ENCODE results near the gene OR9I1. TPM values are rescaled to one million over a fixed set of nuclear protein-coding genes. Genes with fewer than 3 reads are reported as not detected.

The OR9I1 gene
- total RNA-seq, 1 experiment from 2014 or later: not detected

- peaks cover 6% of the 10 kb centered on the region; the same call in 1 of the 2 replicates for H3K4me1 Mint-ChIP-seq
- H3K9me3 Mint-ChIP-seq: peaks cover 23% of the 10 kb centered on the region
- ChIA-PET CTCF (interaction anchor here (1.4 kb wide), 1 partner anchor 16 kb away, joined by 4 read pairs; no protein-coding TSS in a partner anchor), POLR2A (no interaction called here)
- no peak overlapping the region for H3K4me3 Mint-ChIP-seq
- H3K27me3 Mint-ChIP-seq (ENCODE audit: low read depth): no peaks in the 10 kb centered on the region; the same call in 1 of the 2 replicates
- ATAC-seq (no peak), DNase-seq (ENCODE audit: low spot score) (no peak)
- H3K36me3 Mint-ChIP-seq: no peaks in the 10 kb centered on the region
- TF ChIP-seq FOXP1 (CRISPR knock-in tag; IDR thresholded peaks at IDR 0.05; ENCODE audit: borderline replicate concordance) (no peak), USF2 (CRISPR knock-in tag; IDR thresholded peaks at IDR 0.05) (no peak), NR2C2 (CRISPR knock-in tag; IDR thresholded peaks at IDR 0.05) (no peak), ATF1 (CRISPR knock-in tag; IDR thresholded peaks at IDR 0.05) (no peak), TP53 (CRISPR knock-in tag; IDR thresholded peaks at IDR 0.05) (no peak), CREM (CRISPR knock-in tag; IDR thresholded peaks at IDR 0.05) (no peak), PRRX2 (CRISPR knock-in tag; IDR thresholded peaks at IDR 0.05) (no peak), GTF2I (CRISPR knock-in tag; conservative IDR thresholded peaks at IDR 0.05) (no peak), MXD4 (CRISPR knock-in tag; IDR thresholded peaks at IDR 0.05; ENCODE audit: borderline replicate concordance) (no peak)
- no peak overlapping the region for H3K27ac Mint-ChIP-seq
Observed at GRCh38 chr11:58075781-58076180, 49.5 kb downstream of the OR9I1 start.

DNA sequence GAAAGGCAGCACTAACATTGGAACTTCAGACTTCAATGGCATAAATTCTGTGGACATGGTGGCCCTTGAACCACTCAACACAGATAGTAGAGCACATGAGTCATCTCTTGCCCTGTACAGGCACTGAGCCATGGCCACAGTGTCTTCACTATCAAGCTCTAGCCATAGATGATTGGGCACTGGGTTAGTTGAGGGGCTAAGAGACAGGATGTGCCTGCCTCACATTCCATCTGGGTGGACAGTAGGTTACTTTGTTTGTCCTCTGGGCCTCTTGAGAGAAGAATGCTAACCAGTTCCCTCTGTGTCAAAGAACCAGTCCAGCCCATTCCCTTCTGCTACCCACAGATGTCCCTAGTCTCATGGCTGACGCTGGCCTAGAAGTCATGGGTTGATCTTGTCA, 54.7 kb downstream of the OR9I1 start:
- ATAC-seq: no peak

More for the DNA sequence above, 54.7 kb downstream of the OR9I1 start:
- POLR2A ChIA-PET: interaction anchor here (0.6 kb wide), 1 partner anchor 139 kb away, joined by 4 read pairs; no protein-coding TSS in a partner anchor
- Mint-ChIP-seq H3K4me1 (peaks cover 3% of the 10 kb centered on the region; the same call in 1 of the 2 replicates), H3K27ac (no peak overlapping the region), H3K9me3 (peaks cover 20% of the 10 kb centered on the region), H3K4me3 (no peak overlapping the region), H3K27me3 (ENCODE audit: low read depth) (no peaks in the 10 kb centered on the region), H3K36me3 (no peaks in the 10 kb centered on the region)
- no peak for DNase-seq (ENCODE audit: low spot score)
- CTCF ChIA-PET: interaction anchor here (0.8 kb wide), 1 partner anchor 215 kb away, joined by 3 read pairs; no protein-coding TSS in a partner anchor
- TF ChIP-seq, protein P1, sequence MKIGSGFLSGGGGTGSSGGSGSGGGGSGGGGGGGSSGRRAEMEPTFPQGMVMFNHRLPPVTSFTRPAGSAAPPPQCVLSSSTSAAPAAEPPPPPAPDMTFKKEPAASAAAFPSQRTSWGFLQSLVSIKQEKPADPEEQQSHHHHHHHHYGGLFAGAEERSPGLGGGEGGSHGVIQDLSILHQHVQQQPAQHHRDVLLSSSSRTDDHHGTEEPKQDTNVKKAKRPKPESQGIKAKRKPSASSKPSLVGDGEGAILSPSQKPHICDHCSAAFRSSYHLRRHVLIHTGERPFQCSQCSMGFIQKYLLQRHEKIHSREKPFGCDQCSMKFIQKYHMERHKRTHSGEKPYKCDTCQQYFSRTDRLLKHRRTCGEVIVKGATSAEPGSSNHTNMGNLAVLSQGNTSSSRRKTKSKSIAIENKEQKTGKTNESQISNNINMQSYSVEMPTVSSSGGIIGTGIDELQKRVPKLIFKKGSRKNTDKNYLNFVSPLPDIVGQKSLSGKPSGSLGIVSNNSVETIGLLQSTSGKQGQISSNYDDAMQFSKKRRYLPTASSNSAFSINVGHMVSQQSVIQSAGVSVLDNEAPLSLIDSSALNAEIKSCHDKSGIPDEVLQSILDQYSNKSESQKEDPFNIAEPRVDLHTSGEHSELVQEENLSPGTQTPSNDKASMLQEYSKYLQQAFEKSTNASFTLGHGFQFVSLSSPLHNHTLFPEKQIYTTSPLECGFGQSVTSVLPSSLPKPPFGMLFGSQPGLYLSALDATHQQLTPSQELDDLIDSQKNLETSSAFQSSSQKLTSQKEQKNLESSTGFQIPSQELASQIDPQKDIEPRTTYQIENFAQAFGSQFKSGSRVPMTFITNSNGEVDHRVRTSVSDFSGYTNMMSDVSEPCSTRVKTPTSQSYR (CRISPR knock-in tag; IDR thresholded peaks at IDR 0.05): no peak
- TF ChIP-seq, protein P2, sequence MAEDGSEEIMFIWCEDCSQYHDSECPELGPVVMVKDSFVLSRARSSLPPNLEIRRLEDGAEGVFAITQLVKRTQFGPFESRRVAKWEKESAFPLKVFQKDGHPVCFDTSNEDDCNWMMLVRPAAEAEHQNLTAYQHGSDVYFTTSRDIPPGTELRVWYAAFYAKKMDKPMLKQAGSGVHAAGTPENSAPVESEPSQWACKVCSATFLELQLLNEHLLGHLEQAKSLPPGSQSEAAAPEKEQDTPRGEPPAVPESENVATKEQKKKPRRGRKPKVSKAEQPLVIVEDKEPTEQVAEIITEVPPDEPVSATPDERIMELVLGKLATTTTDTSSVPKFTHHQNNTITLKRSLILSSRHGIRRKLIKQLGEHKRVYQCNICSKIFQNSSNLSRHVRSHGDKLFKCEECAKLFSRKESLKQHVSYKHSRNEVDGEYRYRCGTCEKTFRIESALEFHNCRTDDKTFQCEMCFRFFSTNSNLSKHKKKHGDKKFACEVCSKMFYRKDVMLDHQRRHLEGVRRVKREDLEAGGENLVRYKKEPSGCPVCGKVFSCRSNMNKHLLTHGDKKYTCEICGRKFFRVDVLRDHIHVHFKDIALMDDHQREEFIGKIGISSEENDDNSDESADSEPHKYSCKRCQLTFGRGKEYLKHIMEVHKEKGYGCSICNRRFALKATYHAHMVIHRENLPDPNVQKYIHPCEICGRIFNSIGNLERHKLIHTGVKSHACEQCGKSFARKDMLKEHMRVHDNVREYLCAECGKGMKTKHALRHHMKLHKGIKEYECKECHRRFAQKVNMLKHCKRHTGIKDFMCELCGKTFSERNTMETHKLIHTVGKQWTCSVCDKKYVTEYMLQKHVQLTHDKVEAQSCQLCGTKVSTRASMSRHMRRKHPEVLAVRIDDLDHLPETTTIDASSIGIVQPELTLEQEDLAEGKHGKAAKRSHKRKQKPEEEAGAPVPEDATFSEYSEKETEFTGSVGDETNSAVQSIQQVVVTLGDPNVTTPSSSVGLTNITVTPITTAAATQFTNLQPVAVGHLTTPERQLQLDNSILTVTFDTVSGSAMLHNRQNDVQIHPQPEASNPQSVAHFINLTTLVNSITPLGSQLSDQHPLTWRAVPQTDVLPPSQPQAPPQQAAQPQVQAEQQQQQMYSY (CRISPR knock-in tag; IDR thresholded peaks at IDR 0.05): no peak
- TF ChIP-seq TCF7 (CRISPR knock-in tag; IDR thresholded peaks at IDR 0.05; ENCODE audit: low read depth): no peak
- TF ChIP-seq RORB (CRISPR knock-in tag; IDR thresholded peaks at IDR 0.05): no peak
- no peak for TF ChIP-seq JUN (CRISPR knock-in tag; IDR thresholded peaks at IDR 0.05)
- TF ChIP-seq ELF4 (CRISPR knock-in tag; IDR thresholded peaks at IDR 0.05; ENCODE audit: low read depth): no peak
- TF ChIP-seq E2F5 (CRISPR knock-in tag; IDR thresholded peaks at IDR 0.05): no peak
- no peak for TF ChIP-seq ZNF416 (CRISPR knock-in tag; IDR thresholded peaks at IDR 0.05)
- TF ChIP-seq, protein P3, sequence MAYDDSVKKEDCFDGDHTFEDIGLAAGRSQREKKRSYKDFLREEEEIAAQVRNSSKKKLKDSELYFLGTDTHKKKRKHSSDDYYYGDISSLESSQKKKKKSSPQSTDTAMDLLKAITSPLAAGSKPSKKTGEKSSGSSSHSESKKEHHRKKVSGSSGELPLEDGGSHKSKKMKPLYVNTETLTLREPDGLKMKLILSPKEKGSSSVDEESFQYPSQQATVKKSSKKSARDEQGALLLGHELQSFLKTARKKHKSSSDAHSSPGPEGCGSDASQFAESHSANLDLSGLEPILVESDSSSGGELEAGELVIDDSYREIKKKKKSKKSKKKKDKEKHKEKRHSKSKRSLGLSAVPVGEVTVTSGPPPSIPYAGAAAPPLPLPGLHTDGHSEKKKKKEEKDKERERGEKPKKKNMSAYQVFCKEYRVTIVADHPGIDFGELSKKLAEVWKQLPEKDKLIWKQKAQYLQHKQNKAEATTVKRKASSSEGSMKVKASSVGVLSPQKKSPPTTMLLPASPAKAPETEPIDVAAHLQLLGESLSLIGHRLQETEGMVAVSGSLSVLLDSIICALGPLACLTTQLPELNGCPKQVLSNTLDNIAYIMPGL (CRISPR knock-in tag; IDR thresholded peaks at IDR 0.05): no peak
- TF ChIP-seq ATF1 (CRISPR knock-in tag; IDR thresholded peaks at IDR 0.05): no peak
- TF ChIP-seq ZNF232 (CRISPR knock-in tag; IDR thresholded peaks at IDR 0.05): no peak
- TF ChIP-seq STAT6 (CRISPR knock-in tag; conservative IDR thresholded peaks at IDR 0.05; ENCODE audit: low read depth): no peak

All from WTC11 (cell line).